ENCODE data around the gene KRTAP10-6. TPM values are rescaled to one million over a fixed set of nuclear protein-coding genes. Genes with fewer than 3 reads are reported as not detected.
"Not testable (repeated sequence)": the region's sequence is repeated elsewhere in the genome, so short reads cannot be mapped to it uniquely, and the experiment has no call there.

The KRTAP10-6 gene, protein sequence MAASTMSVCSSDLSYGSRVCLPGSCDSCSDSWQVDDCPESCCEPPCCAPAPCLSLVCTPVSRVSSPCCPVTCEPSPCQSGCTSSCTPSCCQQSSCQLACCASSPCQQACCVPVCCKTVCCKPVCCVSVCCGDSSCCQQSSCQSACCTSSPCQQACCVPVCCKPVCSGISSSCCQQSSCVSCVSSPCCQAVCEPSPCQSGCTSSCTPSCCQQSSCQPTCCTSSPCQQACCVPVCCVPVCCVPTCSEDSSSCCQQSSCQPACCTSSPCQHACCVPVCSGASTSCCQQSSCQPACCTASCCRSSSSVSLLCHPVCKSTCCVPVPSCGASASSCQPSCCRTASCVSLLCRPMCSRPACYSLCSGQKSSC
- not detected for total RNA-seq
- not detected for total RNA-seq (2013)
- 0 reads per million in 29 experiments for total RNA-seq

GRCh38 chr21:44592446-44593311 is at the start of gene KRTAP10-6:
KRTAP10-6 (minus strand) TSS chr21:44592505; CDS start chr21:44592484, 21 bp downstream.
- H3K27me3 Mint-ChIP-seq = peaks cover 3 to 21% of the 10 kb centered on the region in 2 donors
- Histone ChIP-seq H3K4me3 (ENCODE audit: control insufficient read depth in 1 of 2, extremely low read depth in 1 of 2, low read length in 1 of 2) (no peak within 1 kb of the TSS), H3K9me3 (no peaks in the 10 kb centered on the region), H3K27ac (ENCODE audit: low read length) (no peak within 1 kb of the TSS), H3K4me1 (ENCODE audit: control insufficient read depth in 1 of 2, extremely low read depth in 1 of 2, insufficient read depth in 2 of 2, low read length in 2 of 2) (peaks cover 0 to 2% of the 10 kb centered on the region in 2 experiments), H3K36me3 (ENCODE audit: control insufficient read depth in 2 of 2, extremely low read depth in 1 of 2, insufficient read depth in 1 of 2, low read length in 1 of 2) (no peaks in the 10 kb centered on the region), H3K27me3 (replicated peaks in 1 of 2; ENCODE audit: control insufficient read depth in 2 of 2, extremely low read depth in 1 of 2, insufficient read depth in 2 of 2, low read length in 1 of 2) (peaks cover 0 to 25% of the 10 kb centered on the region in 2 experiments)
- ChIA-PET POLR2A (no interaction called here), CTCF (interaction anchor here in 1 of 2 donors (0.5 kb wide), 1 partner anchor 36 kb away, joined by 4 read pairs; no protein-coding TSS in a partner anchor)
- WGBS (ENCODE audit: insufficient coverage) = 70% methylated on average over 23 of the region's 33 CpGs
- H3K36me3 Mint-ChIP-seq = no peaks in the 10 kb centered on the region
- peak in 1 of 35 experiments; percentile 20 for DNase-seq
- H3K4me3 Mint-ChIP-seq = no peak within 1 kb of the TSS
- no peak within 1 kb of the TSS for H3K27ac Mint-ChIP-seq
- no peak for ATAC-seq (replicated peaks in 1 of 4)
- peaks cover 0 to 2% (median 0%) of the 10 kb centered on the region in 3 donors for H3K4me1 Mint-ChIP-seq
- H3K9me3 Mint-ChIP-seq = no peaks in the 10 kb centered on the region

DNA sequence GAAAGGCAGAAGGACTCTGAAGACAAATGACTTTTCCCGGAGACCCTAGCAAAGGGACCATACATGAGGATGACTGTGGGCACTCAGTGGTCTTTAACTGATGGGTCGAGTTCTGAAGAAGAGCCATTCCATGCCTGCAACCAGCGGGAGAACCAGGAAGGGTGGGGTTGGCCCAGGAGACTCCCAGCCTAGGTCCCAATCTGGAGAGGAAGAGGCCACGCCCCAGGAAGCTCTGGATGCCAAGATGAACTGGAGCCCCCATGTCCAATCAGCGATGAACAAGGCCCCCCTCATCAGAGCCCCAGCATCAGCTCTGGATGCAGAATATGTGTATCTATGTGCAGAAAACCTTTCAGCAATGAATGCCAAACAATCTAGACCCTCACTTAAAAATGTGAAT is 48.5 kb upstream of the KRTAP10-6 start:
- no peak for DNase-seq
- H3K9me3 ChIP-seq = no peaks in the 10 kb centered on the region
- no peaks in the 10 kb centered on the region for H3K36me3 ChIP-seq (ENCODE audit: control insufficient read depth in 2 of 2, extremely low read depth in 1 of 2, insufficient read depth in 1 of 2, low read length in 1 of 2)
- H3K27me3 ChIP-seq (replicated peaks in 1 of 2; ENCODE audit: control insufficient read depth in 2 of 2, extremely low read depth in 1 of 2, insufficient read depth in 2 of 2, low read length in 1 of 2) = peaks cover 0 to 17% of the 10 kb centered on the region in 2 experiments
- no peak overlapping the region for H3K4me3 ChIP-seq (ENCODE audit: control insufficient read depth in 1 of 2, extremely low read depth in 1 of 2, low read length in 1 of 2)
- Mint-ChIP-seq H3K9me3 (peaks cover 27 to 43% (median 35%) of the 10 kb centered on the region in 3 donors), H3K4me1 (no peaks in the 10 kb centered on the region), H3K27ac (no peak overlapping the region), H3K27me3 (peaks cover 0 to 11% of the 10 kb centered on the region in 2 donors), H3K4me3 (no peak overlapping the region), H3K36me3 (peaks cover 8% of the 10 kb centered on the region)
- H3K27ac ChIP-seq (ENCODE audit: low read length) = no peak overlapping the region
- no peaks in the 10 kb centered on the region for H3K4me1 ChIP-seq (ENCODE audit: control insufficient read depth in 1 of 2, extremely low read depth in 1 of 2, insufficient read depth in 2 of 2, low read length in 2 of 2)
- ChIA-PET CTCF (no interaction called here), POLR2A (no interaction called here)
- no peak for ATAC-seq (replicated peaks in 1 of 4)
- 91% methylated on average over 3 of the region's 5 CpGs for WGBS (ENCODE audit: insufficient coverage)

DNA sequence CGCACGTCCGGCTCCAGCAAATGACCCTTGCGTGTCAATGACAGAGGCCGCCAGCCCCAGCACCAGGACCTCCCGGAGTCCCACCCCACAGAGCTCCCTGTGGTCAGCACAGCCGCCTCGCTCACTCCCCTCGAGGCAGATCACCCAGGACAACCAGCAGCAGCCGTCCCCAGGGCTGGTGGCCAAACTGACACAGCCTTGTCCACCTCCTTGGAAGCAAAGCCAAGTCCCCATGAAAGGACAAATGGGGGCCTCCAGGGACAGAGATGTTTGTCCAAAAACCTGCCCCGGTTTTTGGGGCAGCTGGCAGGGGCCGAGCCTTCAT is 47.0 kb upstream of the KRTAP10-6 start:
- no peak for DNase-seq
- Mint-ChIP-seq H3K27ac (no peak overlapping the region), H3K27me3 (peaks cover 0 to 11% of the 10 kb centered on the region in 2 donors), H3K4me1 (no peaks in the 10 kb centered on the region), H3K9me3 (peaks cover 26 to 34% (median 27%) of the 10 kb centered on the region in 3 donors), H3K4me3 (no peak overlapping the region), H3K36me3 (peaks cover 3% of the 10 kb centered on the region)
- H3K27ac ChIP-seq (ENCODE audit: low read length) = no peak overlapping the region
- H3K36me3 ChIP-seq (ENCODE audit: control insufficient read depth in 2 of 2, extremely low read depth in 1 of 2, insufficient read depth in 1 of 2, low read length in 1 of 2) = no peaks in the 10 kb centered on the region
- H3K4me3 ChIP-seq (ENCODE audit: control insufficient read depth in 1 of 2, extremely low read depth in 1 of 2, low read length in 1 of 2) = no peak overlapping the region
- ChIA-PET CTCF (no interaction called here), POLR2A (interaction anchor here in 1 of 2 donors (0.6 kb wide), 1 partner anchor 121 kb away, joined by 3 read pairs; no protein-coding TSS in a partner anchor)
- H3K9me3 ChIP-seq = no peaks in the 10 kb centered on the region
- H3K4me1 ChIP-seq (ENCODE audit: control insufficient read depth in 1 of 2, extremely low read depth in 1 of 2, insufficient read depth in 2 of 2, low read length in 2 of 2) = no peaks in the 10 kb centered on the region
- ATAC-seq (replicated peaks in 1 of 4) = no peak
- peaks cover 0 to 17% of the 10 kb centered on the region in 2 experiments for H3K27me3 ChIP-seq (replicated peaks in 1 of 2; ENCODE audit: control insufficient read depth in 2 of 2, extremely low read depth in 1 of 2, insufficient read depth in 2 of 2, low read length in 1 of 2)
- 92% methylated on average over 12 of the region's 12 CpGs for WGBS (ENCODE audit: insufficient coverage)

- POLR2A ChIA-PET; H3K36me3 Mint-ChIP-seq; H3K36me3 ChIP-seq (ENCODE audit: control insufficient read depth in 2 of 2, extremely low read depth in 1 of 2, insufficient read depth in 1 of 2, low read length in 1 of 2); H3K4me1 Mint-ChIP-seq; H3K4me3 ChIP-seq (ENCODE audit: control insufficient read depth in 1 of 2, extremely low read depth in 1 of 2, low read length in 1 of 2); H3K9me3 ChIP-seq; CTCF ChIA-PET; H3K27ac Mint-ChIP-seq; DNase-seq; H3K27ac ChIP-seq (ENCODE audit: low read length); H3K4me3 Mint-ChIP-seq; H3K4me1 ChIP-seq (ENCODE audit: control insufficient read depth in 1 of 2, extremely low read depth in 1 of 2, insufficient read depth in 2 of 2, low read length in 2 of 2); ATAC-seq (replicated peaks in 1 of 4): not testable (repeated sequence)
- Mint-ChIP-seq H3K9me3 (peaks cover 20 to 31% (median 21%) of the 10 kb centered on the region in 3 donors), H3K27me3 (peaks cover 0 to 11% of the 10 kb centered on the region in 2 donors)
- peaks cover 0 to 17% of the 10 kb centered on the region in 2 experiments for H3K27me3 ChIP-seq (replicated peaks in 1 of 2; ENCODE audit: control insufficient read depth in 2 of 2, extremely low read depth in 1 of 2, insufficient read depth in 2 of 2, low read length in 1 of 2)
- WGBS (ENCODE audit: insufficient coverage) = 92% methylated on average over 12 of the region's 21 CpGs
These were observed 46.4 kb upstream of the KRTAP10-6 start for GRCh38 chr21:44638506-44639330.

DNA sequence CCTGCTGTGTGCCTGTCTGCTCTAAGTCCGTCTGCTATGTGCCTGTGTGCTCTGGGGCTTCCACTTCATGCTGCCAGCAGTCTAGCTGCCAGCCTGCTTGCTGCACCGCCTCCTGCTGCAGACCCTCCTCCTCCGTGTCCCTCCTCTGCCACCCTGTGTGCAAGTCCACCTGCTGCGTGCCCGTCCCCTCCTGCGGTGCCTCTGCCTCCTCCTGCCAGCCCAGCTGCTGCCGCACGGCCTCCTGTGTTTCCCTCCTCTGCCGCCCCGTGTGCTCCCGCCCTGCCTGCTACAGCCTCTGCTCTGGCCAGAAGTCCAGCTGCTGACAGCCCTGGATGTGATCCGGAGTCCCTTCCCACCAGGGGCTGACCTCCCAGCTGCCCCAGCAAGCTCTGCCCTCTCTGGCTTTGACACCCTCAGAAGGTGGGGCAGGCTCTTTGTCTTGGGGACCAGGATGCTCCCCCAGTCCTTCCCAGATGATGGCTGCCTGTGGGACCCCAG is 45.6 kb upstream of the KRTAP10-6 start:
- DNase-seq = not testable (repeated sequence)

More for the DNA sequence above, 45.6 kb upstream of the KRTAP10-6 start:
- POLR2A ChIA-PET; H3K36me3 Mint-ChIP-seq; H3K4me1 ChIP-seq (ENCODE audit: control insufficient read depth in 1 of 2, extremely low read depth in 1 of 2, insufficient read depth in 2 of 2, low read length in 2 of 2); H3K9me3 ChIP-seq; H3K36me3 ChIP-seq (ENCODE audit: control insufficient read depth in 2 of 2, extremely low read depth in 1 of 2, insufficient read depth in 1 of 2, low read length in 1 of 2); H3K4me3 Mint-ChIP-seq; ATAC-seq (replicated peaks in 1 of 4); H3K4me3 ChIP-seq (ENCODE audit: control insufficient read depth in 1 of 2, extremely low read depth in 1 of 2, low read length in 1 of 2); CTCF ChIA-PET; H3K4me1 Mint-ChIP-seq; H3K27ac ChIP-seq (ENCODE audit: low read length): not testable (repeated sequence)
- peaks cover 0 to 17% of the 10 kb centered on the region in 2 experiments for H3K27me3 ChIP-seq (replicated peaks in 1 of 2; ENCODE audit: control insufficient read depth in 2 of 2, extremely low read depth in 1 of 2, insufficient read depth in 2 of 2, low read length in 1 of 2)
- peak overlapping the region in 1 of 2 donors; percentile 42 for H3K27ac Mint-ChIP-seq
- peaks cover 12 to 31% (median 18%) of the 10 kb centered on the region in 3 donors for H3K9me3 Mint-ChIP-seq
- peaks cover 0 to 11% of the 10 kb centered on the region in 2 donors for H3K27me3 Mint-ChIP-seq
- WGBS (ENCODE audit: insufficient coverage) = 75% methylated on average over 3 of the region's 12 CpGs
